Activated T-cell treated with anti-CD3 and anti-CD28 coated beads, Interleukin-2, amount 50 U/mL, for 24 hours (primary cell): Measurements from ENCODE around the gene CMYA5.

Source experiments
- DNase-seq: peaks from one replicate; pipeline ENCODE4 v3.0.0-alpha.2; 2020
- H3K27ac Mint-ChIP-seq: 2 replicates; pipeline ENCODE4 v1.8.0; 2020; ENCODE audit warnings: mild to moderate bottlenecking, mixed read lengths
- H3K27me3 Mint-ChIP-seq: 2 replicates; pipeline ENCODE4 v1.8.0; 2020; ENCODE audit warnings: mixed read lengths
- H3K36me3 Mint-ChIP-seq: 2 replicates; pipeline ENCODE4 v1.8.0; 2020; ENCODE audit warnings: low read depth, mixed read lengths
- H3K4me1 Mint-ChIP-seq: 2 replicates; pipeline ENCODE4 v1.8.0; 2020; ENCODE audit warnings: low read depth, mixed read lengths
- H3K4me3 Mint-ChIP-seq: 2 replicates; pipeline ENCODE4 v1.8.0; 2020; ENCODE audit warnings: mild to moderate bottlenecking, moderate library complexity, mixed read lengths
- H3K9me3 Mint-ChIP-seq: 2 replicates; pipeline ENCODE4 v1.8.0; 2020; ENCODE audit warnings: mixed read lengths

The CMYA5 gene

DNA sequence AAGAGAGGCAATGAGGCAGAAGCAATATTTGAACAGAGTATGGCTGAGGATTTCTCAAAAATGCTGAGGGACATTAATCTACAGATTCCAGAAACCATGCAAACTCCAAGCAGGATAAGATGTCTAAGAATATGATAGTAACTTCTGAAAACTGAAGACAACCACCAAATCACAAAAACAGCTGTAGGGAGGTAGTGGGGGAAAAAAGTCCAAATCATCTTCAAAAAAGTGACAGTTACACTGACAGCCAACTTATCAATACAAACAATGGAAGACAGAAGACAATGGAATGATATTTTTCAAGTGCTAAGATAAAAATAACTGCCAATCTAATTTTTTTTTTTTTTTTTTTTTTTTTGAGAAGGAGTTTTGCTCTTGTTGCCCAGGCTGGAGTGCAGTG lies 30.5 kb downstream of the CMYA5 start:
- no peak for DNase-seq
- no peaks in the 10 kb centered on the region for H3K27me3 Mint-ChIP-seq
- no peak overlapping the region for H3K27ac Mint-ChIP-seq
- peaks cover 23% of the 10 kb centered on the region for H3K9me3 Mint-ChIP-seq
- H3K4me1 Mint-ChIP-seq = no peaks in the 10 kb centered on the region
- H3K36me3 Mint-ChIP-seq = peaks cover 8% of the 10 kb centered on the region
- H3K4me3 Mint-ChIP-seq = no peak overlapping the region

DNA sequence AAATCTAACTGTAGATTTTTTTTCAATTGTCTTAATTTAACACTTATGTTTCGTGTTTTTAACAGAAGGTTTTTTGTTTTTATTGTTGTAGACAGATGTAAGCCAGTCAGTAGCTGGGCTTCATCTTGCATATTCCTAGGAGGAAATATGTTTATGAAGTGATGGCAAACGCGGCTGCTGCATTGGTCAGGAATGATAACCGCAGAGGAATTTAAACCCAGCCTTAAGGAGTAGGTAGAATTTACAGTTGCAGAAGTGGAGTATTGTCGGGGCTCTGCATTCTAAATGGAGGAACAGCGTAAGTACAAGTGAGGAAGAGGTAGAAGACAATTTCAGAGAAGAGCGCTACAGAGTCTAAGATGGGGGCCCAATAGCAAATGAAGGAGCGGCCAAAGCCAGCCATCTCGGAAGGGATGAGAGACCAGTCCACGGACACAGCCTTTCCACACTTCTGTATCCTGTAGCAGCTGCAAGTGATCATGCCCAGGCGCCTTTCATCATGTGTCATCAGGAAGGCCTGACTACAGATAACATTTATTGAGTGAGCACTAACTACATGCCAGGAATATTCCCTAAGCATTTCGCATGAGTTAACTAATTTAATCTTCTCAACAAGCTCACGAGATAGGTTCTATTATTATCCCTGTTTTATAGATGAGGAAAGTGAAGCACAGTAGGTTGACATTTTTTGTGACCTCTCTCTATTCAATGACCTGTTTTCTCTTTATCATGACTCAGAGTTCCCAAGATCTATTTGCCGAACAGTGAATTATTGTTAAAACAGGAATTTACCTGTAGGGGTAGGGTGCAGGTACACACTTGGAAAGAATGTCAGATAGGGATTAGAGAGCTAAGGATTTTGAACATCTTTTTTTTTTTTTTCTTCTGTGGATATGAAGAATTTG lies 38.1 kb downstream of the CMYA5 start:
- Mint-ChIP-seq H3K4me3 (no peak overlapping the region), H3K9me3 (no peaks in the 10 kb centered on the region), H3K27ac (no peak overlapping the region), H3K4me1 (peaks cover 33% of the 10 kb centered on the region), H3K27me3 (peaks cover 54% of the 10 kb centered on the region), H3K36me3 (no peaks in the 10 kb centered on the region)
- DNase-seq = no peak

DNA sequence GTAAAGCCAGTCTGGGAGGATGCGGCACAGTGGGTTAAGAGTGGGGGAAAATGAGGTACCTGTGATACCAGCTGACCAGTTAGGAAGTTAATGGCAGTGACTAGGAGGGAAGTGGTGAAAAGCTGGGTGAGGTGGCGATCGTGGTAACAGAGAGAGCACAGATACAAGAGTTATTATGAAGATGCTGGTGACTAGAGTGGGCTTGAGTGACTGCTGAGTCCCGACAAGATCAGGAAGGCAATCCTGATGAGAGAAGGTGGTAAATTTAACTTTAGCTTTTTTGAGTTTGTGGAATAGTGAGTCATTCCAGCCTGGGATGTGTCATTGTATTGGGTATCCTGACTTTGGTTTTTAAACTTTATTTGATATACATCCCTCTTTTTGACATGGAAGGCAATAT lies 38.8 kb downstream of the CMYA5 start:
- Mint-ChIP-seq H3K4me1 (peaks cover 40% of the 10 kb centered on the region), H3K4me3 (no peak overlapping the region), H3K27me3 (peaks cover 61% of the 10 kb centered on the region), H3K36me3 (no peaks in the 10 kb centered on the region), H3K27ac (no peak overlapping the region), H3K9me3 (no peaks in the 10 kb centered on the region)
- DNase-seq = no peak

DNA sequence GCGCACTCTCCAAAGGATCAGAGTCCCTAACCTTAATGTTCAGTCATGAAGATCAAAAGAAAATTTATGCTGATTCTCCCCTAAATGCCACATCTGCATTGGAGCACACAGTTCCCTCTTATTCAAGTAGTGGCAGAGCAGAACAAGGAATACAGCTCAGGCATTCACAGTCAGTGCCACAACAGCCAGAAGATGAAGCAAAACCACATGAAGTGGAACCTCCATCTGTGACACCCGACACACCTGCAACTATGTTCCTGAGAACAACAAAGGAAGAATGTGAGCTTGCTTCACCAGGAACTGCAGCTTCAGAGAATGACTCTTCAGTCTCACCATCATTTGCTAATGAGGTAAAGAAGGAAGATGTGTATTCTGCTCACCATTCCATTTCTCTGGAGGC lies 40.0 kb downstream of the CMYA5 start:
- no peak overlapping the region for H3K4me3 Mint-ChIP-seq
- no peaks in the 10 kb centered on the region for H3K36me3 Mint-ChIP-seq
- no peaks in the 10 kb centered on the region for H3K9me3 Mint-ChIP-seq
- no peak overlapping the region for H3K27ac Mint-ChIP-seq
- peaks cover 49% of the 10 kb centered on the region for H3K4me1 Mint-ChIP-seq
- H3K27me3 Mint-ChIP-seq = peaks cover 68% of the 10 kb centered on the region
- no peak for DNase-seq

DNA sequence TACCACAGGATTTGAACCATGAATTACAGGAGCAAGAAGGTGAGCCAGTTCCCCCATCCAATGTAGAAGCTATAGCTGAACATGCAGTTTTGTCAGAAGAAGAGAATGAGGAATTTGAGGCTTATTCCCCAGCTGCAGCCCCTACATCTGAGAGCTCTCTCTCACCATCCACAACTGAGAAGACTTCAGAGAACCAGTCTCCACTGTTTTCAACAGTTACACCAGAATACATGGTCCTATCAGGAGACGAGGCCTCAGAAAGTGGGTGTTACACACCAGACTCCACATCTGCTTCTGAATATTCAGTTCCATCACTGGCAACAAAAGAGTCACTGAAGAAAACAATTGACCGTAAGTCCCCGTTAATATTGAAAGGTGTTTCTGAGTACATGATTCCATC lies 40.9 kb downstream of the CMYA5 start:
- Mint-ChIP-seq H3K4me1 (peaks cover 57% of the 10 kb centered on the region), H3K27me3 (peaks cover 75% of the 10 kb centered on the region), H3K4me3 (no peak overlapping the region), H3K27ac (no peak overlapping the region), H3K36me3 (no peaks in the 10 kb centered on the region), H3K9me3 (no peaks in the 10 kb centered on the region)
- no peak for DNase-seq

DNA sequence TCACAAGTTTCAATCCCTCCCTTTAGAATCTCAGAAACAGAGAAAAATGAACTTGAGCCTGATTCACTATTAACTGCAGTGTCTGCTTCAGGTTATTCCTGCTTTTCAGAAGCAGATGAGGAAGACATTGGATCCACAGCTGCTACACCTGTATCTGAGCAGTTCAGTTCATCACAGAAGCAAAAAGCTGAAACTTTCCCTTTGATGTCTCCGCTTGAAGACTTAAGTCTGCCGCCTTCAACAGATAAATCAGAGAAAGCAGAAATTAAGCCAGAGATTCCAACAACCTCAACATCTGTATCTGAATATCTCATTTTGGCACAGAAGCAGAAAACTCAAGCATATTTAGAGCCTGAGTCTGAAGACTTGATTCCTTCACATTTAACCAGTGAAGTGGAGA lies 42.1 kb downstream of the CMYA5 start:
- H3K9me3 Mint-ChIP-seq = no peaks in the 10 kb centered on the region
- peaks cover 69% of the 10 kb centered on the region for H3K4me1 Mint-ChIP-seq
- H3K27me3 Mint-ChIP-seq = peaks cover 73% of the 10 kb centered on the region
- no peak overlapping the region for H3K4me3 Mint-ChIP-seq
- DNase-seq = no peak
- no peak overlapping the region for H3K27ac Mint-ChIP-seq
- no peaks in the 10 kb centered on the region for H3K36me3 Mint-ChIP-seq

DNA sequence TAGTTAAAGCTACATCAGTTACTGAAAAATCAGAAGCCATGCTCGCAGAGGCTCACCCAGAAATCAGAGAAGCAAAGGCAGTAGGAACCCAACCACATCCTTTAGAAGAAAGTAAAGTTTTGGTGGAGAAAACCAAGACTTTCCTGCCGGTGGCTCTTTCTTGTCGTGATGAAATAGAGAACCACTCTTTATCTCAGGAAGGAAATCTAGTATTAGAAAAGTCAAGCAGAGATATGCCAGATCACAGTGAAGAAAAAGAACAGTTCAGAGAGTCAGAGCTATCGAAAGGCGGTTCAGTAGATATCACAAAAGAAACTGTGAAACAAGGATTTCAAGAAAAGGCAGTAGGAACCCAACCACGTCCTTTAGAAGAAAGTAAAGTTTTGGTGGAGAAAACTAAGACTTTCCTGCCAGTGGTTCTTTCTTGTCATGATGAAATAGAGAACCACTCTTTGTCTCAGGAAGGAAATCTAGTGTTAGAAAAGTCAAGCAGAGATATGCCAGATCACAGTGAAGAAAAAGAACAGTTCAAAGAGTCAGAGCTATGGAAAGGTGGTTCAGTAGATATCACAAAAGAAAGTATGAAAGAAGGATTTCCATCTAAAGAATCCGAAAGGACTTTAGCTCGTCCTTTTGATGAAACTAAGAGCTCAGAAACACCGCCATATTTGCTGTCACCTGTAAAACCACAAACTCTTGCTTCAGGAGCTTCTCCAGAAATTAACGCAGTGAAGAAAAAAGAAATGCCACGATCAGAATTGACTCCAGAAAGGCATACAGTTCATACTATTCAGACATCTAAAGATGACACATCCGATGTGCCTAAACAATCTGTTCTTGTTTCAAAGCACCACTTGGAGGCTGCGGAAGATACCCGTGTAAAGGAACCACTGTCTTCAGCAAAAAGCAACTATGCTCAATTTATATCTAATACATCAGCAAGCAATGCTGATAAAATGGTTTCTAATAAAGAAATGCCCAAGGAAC lies 47.2 kb downstream of the CMYA5 start:
- Mint-ChIP-seq H3K27me3 (peaks cover 31% of the 10 kb centered on the region), H3K4me3 (peak overlapping the region; percentile 60), H3K36me3 (no peaks in the 10 kb centered on the region), H3K4me1 (peaks cover 68% of the 10 kb centered on the region), H3K27ac (peak overlapping the region; percentile 76), H3K9me3 (no peaks in the 10 kb centered on the region)
- no peak for DNase-seq

DNA sequence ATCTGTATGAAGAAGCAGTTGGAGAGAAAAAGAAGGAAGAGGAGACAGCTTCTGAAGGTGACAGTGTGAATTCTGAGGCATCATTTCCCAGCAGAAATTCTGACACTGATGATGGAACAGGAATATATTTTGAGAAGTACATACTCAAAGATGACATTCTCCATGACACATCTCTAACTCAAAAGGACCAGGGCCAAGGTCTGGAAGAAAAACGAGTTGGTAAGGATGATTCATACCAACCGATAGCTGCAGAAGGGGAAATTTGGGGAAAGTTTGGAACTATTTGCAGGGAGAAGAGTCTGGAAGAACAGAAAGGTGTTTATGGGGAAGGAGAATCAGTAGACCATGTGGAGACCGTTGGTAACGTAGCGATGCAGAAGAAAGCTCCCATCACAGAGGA lies 48.7 kb downstream of the CMYA5 start:
- no peak overlapping the region for H3K27ac Mint-ChIP-seq
- no peaks in the 10 kb centered on the region for H3K36me3 Mint-ChIP-seq
- no peak overlapping the region for H3K4me3 Mint-ChIP-seq
- H3K9me3 Mint-ChIP-seq = no peaks in the 10 kb centered on the region
- H3K4me1 Mint-ChIP-seq = peaks cover 53% of the 10 kb centered on the region
- H3K27me3 Mint-ChIP-seq = peaks cover 15% of the 10 kb centered on the region
- no peak for DNase-seq

DNA sequence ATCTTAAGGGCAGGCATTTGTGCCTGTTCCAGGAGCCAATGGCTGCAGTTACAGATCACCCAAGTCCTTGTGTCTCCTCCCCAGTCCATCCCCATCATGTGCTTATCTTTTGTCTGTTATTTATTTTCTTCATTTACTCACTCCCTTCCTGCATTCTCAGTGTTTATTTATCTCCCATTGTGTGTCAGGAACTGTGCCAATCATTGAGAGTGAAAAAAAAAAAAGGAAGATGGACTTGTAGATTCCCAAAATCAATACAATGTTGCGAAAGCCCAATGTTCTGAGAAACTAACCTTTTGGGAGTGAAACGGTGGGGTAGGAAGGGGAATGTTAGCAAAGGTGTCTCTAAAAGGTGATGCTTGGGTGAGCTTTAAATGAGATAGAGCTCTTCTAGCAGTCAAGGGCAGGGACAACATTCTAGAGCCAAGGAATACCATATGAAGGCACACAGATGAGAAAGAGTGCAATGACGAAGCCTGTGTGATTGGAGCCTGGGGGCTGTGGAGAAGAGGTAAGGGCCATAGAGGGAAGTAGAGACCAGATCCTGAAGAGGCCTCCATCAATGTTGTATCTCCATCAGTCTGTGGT lies 53.0 kb downstream of the CMYA5 start:
- Mint-ChIP-seq H3K36me3 (no peaks in the 10 kb centered on the region), H3K27me3 (peaks cover 10% of the 10 kb centered on the region), H3K4me1 (peaks cover 15% of the 10 kb centered on the region)

DNA sequence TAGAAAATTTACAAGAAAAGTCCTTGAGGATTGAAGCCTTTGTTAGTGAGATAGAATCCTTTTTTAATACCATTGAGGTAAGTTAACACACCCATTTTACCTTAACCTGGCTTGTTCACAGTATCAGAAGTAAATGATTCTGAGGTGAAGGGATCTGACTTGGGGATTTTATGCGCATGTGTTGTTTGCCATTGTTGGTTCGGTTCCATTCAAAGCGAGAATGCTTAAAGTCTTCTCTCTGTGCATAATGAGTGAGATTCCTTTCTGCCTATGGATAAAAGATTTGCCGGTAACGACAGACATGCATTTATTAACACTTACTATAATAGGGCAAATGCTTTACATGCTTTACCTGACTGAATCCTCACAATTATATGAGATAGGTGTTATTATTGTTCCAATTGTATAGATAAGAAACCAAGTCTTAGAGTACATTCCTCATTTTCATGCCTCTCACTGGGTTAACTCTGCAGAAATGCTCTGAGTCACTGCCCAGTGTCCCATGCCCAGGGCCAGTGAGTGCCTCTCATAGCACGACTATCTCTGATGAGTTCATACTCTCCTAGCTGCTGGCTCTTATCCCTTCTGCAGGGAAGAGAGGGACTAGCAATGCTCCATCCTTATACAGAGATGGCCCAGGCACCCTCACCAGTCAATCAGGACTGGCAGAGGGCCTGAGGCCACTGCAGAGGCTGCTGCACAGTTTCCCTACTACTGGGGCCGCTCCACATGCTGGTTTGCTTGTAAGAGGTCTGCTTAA lies 54.4 kb downstream of the CMYA5 start:
- Mint-ChIP-seq H3K36me3 (no peaks in the 10 kb centered on the region), H3K4me1 (peaks cover 1% of the 10 kb centered on the region), H3K4me3 (no peak overlapping the region), H3K9me3 (no peaks in the 10 kb centered on the region), H3K27ac (no peak overlapping the region), H3K27me3 (peaks cover 15% of the 10 kb centered on the region)
- no peak for DNase-seq

More for the DNA sequence above, 53.0 kb downstream of the CMYA5 start:
- Mint-ChIP-seq H3K4me3 (no peak overlapping the region), H3K27ac (no peak overlapping the region), H3K9me3 (no peaks in the 10 kb centered on the region)
- no peak for DNase-seq

DNA sequence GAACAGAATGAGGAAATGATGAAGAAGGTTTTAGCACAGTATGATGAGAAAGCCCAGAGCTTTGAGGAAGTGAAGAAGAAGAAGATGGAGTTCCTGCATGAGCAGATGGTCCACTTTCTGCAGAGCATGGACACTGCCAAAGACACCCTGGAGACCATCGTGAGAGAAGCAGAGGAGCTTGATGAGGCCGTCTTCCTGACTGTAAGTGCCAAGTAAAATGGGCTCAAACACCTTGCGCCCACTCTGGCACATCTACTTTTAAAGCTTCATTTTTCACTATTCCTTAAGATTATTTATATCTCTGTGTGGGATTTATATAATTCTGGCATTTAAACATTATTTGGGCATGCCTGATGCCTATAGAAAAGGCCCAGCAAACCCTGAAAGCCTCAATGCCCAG lies 55.6 kb downstream of the CMYA5 start:
- Mint-ChIP-seq H3K27me3 (peaks cover 21% of the 10 kb centered on the region), H3K36me3 (no peaks in the 10 kb centered on the region), H3K4me1 (peaks cover 1% of the 10 kb centered on the region), H3K9me3 (no peaks in the 10 kb centered on the region), H3K4me3 (no peak overlapping the region), H3K27ac (no peak overlapping the region)
- no peak for DNase-seq

DNA sequence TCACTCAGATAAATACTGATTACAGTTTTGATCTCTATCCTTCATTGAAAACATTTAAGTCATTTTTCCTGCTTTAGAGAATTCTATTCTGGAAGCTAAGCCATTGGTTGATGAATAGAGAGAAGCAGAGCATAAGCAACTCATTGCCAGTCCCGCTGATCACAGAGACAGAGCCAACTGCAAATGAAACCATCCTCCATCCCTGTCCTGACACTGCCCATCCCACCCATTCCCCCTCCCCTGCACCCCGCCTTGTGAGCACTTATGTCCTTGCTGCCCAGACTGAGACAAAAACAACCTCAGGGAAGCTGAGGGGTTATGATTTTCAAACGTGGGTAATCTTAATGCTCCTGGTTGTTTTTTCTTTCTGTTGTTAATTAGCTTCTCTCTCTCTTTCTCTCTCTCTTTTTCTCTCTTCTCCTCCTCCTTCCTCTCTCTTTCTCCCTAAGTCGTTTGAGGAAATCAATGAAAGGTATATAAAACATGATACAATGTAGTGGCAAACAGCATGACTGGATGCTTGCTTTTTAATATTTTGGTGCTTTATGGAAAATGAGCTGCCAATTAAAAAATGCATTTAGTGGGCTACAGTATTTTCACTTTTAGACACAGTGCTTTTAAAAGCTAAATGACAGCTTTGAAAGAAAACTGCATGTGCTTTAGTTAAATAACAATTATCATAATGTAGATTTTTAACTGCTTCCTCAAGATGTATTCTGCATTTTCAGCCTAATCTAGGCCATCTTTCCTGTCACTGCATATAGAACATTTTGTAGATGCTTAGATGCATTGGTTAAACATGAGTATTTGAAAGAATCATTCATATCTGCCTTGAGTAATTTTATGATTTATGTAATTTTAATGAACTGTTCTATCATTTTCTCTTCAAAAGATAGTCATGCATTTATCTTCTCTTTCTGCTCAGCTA lies 57.3 kb downstream of the CMYA5 start:
- no peak for DNase-seq
- no peak overlapping the region for H3K4me3 Mint-ChIP-seq
- no peak overlapping the region for H3K27ac Mint-ChIP-seq
- no peaks in the 10 kb centered on the region for H3K36me3 Mint-ChIP-seq
- no peaks in the 10 kb centered on the region for H3K4me1 Mint-ChIP-seq
- peaks cover 32% of the 10 kb centered on the region for H3K27me3 Mint-ChIP-seq
- H3K9me3 Mint-ChIP-seq = no peaks in the 10 kb centered on the region
